Measurements from ENCODE around the gene MYO9B. TPM values are rescaled to one million over a fixed set of nuclear protein-coding genes. Genes with fewer than 3 reads are reported as not detected.

Gene MYO9B
- polyA plus RNA-seq, 1 donor (not counting 4 experiments of a cell fraction or from before 2014, with no cell fraction given), result 14.3 TPM

- no peaks in the 10 kb centered on the region for H3K27me3 ChIP-seq (ENCODE audit: control insufficient read depth, extremely low read depth, insufficient read depth, low read length)
- no peaks in the 10 kb centered on the region for H4K20me1 ChIP-seq (ENCODE audit: control insufficient read depth, extremely low read depth, insufficient read depth, low read length)
- H3K79me2 ChIP-seq (ENCODE audit: control insufficient read depth, insufficient read depth, low read length), result peaks cover 10% of the 10 kb centered on the region
- H2AFZ ChIP-seq (ENCODE audit: control insufficient read depth, low read length), result no peak overlapping the region
- H3K27ac ChIP-seq (ENCODE audit: control insufficient read depth, insufficient read depth, low read length), result no peak overlapping the region
- dilution Hi-C loops (cut with MboI; ENCODE audit: extremely low pct_ligation_motif_present, low sequenced_read_pairs), result no loop called here
- peaks cover 14% of the 10 kb centered on the region for H3K4me1 ChIP-seq (ENCODE audit: control insufficient read depth, extremely low read depth, insufficient read depth, low read length)
- H3K36me3 ChIP-seq (ENCODE audit: control insufficient read depth in 2 of 2, extremely low read depth in 1 of 2, insufficient read depth in 2 of 2, low read length in 2 of 2), result peaks cover 0 to 5% of the 10 kb centered on the region in 2 experiments
- no peak overlapping the region for H3K4me3 ChIP-seq (ENCODE audit: control insufficient read depth in 2 of 3, extremely low read depth in 1 of 3, insufficient read depth in 2 of 3, low read depth in 1 of 3, low read length in 3 of 3)
- no peaks in the 10 kb centered on the region for H3K9me3 ChIP-seq (ENCODE audit: control insufficient read depth, low read depth, low read length)
- no peak for FAIRE-seq
- H3K9me1 ChIP-seq (ENCODE audit: control insufficient read depth, extremely low read depth, insufficient read depth, low read length), result no peaks in the 10 kb centered on the region
- no peak for DNase-seq (ENCODE audit: low read depth, low spot score)
- no peak overlapping the region for H3K9ac ChIP-seq (ENCODE audit: control insufficient read depth, extremely low read depth, insufficient read depth, low read length)
- TF ChIP-seq EZH2 (IDR thresholded peaks at IDR 0.05; ENCODE audit: low read length) (no peak), CTCF (optimal IDR thresholded peaks at IDR 0.05 in 1 of 3, IDR thresholded peaks at IDR 0.05 in 1 of 3, conservative IDR thresholded peaks at IDR 0.05 in 1 of 3; ENCODE audit: extremely low read depth in 1 of 3, insufficient read depth in 2 of 3, low read length in 3 of 3) (no peak)
- H3K4me2 ChIP-seq (ENCODE audit: control insufficient read depth, extremely low read depth, insufficient read depth, low read depth, low read length), result no peak overlapping the region
These were observed 46.2 kb downstream of the MYO9B start for GRCh38 chr19:17121736-17122293.

- no peak overlapping the region for H3K9ac ChIP-seq (ENCODE audit: control insufficient read depth, extremely low read depth, insufficient read depth, low read length)
- peaks cover 0 to 5% of the 10 kb centered on the region in 2 experiments for H3K36me3 ChIP-seq (ENCODE audit: control insufficient read depth in 2 of 2, extremely low read depth in 1 of 2, insufficient read depth in 2 of 2, low read length in 2 of 2)
- TF ChIP-seq CTCF (optimal IDR thresholded peaks at IDR 0.05 in 1 of 3, IDR thresholded peaks at IDR 0.05 in 1 of 3, conservative IDR thresholded peaks at IDR 0.05 in 1 of 3; ENCODE audit: extremely low read depth in 1 of 3, insufficient read depth in 2 of 3, low read length in 3 of 3) (no peak), EZH2 (IDR thresholded peaks at IDR 0.05; ENCODE audit: low read length) (no peak)
- FAIRE-seq (no peak), DNase-seq (ENCODE audit: low read depth, low spot score) (no peak)
- H3K27me3 ChIP-seq (ENCODE audit: control insufficient read depth, extremely low read depth, insufficient read depth, low read length), result no peaks in the 10 kb centered on the region
- H3K79me2 ChIP-seq (ENCODE audit: control insufficient read depth, insufficient read depth, low read length), result peaks cover 10% of the 10 kb centered on the region
- no peak overlapping the region for H3K4me2 ChIP-seq (ENCODE audit: control insufficient read depth, extremely low read depth, insufficient read depth, low read depth, low read length)
- H3K9me3 ChIP-seq (ENCODE audit: control insufficient read depth, low read depth, low read length), result no peaks in the 10 kb centered on the region
- H3K9me1 ChIP-seq (ENCODE audit: control insufficient read depth, extremely low read depth, insufficient read depth, low read length), result no peaks in the 10 kb centered on the region
- dilution Hi-C loops (cut with MboI; ENCODE audit: extremely low pct_ligation_motif_present, low sequenced_read_pairs), result no loop called here
- no peaks in the 10 kb centered on the region for H4K20me1 ChIP-seq (ENCODE audit: control insufficient read depth, extremely low read depth, insufficient read depth, low read length)
- no peak overlapping the region for H3K4me3 ChIP-seq (ENCODE audit: control insufficient read depth in 2 of 3, extremely low read depth in 1 of 3, insufficient read depth in 2 of 3, low read depth in 1 of 3, low read length in 3 of 3)
- no peak overlapping the region for H2AFZ ChIP-seq (ENCODE audit: control insufficient read depth, low read length)
- no peak overlapping the region for H3K27ac ChIP-seq (ENCODE audit: control insufficient read depth, insufficient read depth, low read length)
- peaks cover 14% of the 10 kb centered on the region for H3K4me1 ChIP-seq (ENCODE audit: control insufficient read depth, extremely low read depth, insufficient read depth, low read length)
These were observed 47.5 kb downstream of the MYO9B start for GRCh38 chr19:17123041-17123440.
